Dedifferentiated amniotic fluid mesenchymal stem cell (primary cell): ENCODE results near the gene NRXN3.

Experiments
- DNase-seq: peaks from one replicate; pipeline ENCODE4 v3.0.0-alpha.2; 2016; ENCODE audit errors: extremely low spot score

The NRXN3 gene

DNA sequence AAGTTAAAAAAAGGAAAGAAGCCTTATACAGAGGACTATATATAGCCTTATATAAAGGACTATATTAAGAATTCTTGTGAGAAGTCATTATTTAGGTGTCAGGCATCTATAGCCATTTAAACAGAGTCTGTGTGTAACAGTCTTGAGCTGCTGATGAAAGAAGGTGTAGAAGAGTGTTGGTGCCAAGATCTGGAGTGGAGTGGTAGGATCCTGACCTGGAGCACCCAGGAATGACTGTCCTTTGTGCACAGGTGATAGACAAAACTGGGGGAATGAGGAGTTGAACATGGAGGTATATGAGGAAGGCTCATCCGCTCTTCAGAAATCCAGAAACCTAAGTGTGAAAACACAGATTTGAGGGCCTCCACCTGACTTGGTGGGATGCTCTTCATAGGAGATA is 747.3 kb downstream of the NRXN3 start:
- no peak for DNase-seq

DNA sequence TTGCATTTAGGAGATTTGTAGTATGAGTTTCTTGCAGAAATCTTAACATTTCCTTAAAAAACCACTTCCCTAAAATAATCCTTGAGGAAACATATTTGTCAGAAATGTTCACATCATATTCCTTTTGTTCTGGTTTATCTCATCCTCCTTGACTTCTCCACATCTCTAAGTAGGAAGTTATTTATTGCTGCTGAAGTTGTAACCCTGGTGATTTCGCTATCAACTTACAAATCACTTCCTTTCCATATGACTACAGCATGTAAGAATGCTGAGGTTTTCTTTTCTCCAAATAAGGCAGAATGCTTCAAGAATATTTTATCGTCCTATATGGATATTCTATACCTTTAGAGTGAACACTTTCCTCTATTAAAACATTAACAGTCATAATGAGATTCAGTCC is 751.7 kb downstream of the NRXN3 start:
- DNase-seq = no peak

DNA sequence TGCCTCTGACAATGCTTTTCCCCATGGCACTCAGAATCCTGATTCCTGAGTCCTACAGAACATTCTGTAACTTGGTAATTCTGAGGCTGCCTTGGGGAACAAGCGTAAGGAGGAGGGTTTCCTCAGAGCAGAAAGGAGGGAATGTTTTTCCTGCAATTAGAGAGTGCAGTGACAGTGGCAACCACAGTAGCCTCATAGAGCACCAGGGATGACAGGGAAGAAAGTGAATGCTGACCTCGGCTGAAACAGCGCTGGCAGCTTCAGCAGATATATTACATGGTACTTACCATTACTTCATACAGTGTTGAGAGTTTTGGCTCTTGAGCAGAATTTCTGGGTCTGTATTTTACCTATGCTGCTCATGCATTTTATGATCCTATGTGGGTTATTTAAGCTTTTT is 757.1 kb downstream of the NRXN3 start:
- no peak for DNase-seq

DNA sequence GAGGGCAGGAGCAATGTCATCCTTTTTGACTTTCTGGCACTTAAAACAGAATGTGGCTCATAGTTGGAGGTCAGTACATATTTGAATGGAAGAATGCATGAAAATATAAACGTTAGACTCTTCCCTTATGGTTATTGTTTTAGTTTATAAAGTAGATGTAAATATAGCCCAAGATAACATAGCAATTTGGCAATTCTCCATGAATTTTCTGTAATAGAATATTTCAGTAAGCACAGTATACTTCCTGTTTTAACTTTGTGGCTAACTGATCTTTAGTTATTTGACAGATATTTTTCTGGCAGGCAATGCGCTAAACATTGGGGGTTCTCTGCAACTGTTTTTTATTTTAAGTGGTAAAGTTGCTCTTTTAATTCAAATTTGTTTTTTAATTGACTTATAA is 763.0 kb downstream of the NRXN3 start:
- no peak for DNase-seq

DNA sequence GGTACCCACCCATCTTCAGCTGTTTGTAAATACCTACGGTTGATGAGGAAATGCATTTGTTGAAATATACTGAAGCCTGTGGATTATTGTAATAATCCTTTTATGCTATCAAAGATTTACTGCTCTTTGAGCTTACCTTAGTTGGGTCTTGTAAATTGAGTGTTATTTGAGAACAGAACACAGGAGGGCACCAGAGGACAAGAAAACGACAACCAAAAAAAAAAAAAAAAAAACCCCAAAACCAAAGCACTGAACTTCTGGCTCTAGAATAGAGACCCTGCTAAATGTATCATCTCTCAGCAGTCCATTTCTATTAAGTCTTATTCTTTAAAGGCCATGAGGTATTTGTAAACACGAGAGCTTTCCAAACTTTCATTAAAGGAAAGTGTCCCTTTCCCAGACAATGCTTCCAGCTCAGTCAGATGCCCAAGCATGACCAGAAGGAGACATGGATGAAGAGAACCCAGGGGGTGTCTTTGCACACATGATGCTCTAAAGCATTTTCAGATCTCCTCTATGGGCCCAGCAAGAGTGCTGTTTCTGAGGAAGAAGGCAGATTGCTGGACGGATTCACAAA is 763.9 kb downstream of the NRXN3 start:
- peak; percentile 38 for DNase-seq

DNA sequence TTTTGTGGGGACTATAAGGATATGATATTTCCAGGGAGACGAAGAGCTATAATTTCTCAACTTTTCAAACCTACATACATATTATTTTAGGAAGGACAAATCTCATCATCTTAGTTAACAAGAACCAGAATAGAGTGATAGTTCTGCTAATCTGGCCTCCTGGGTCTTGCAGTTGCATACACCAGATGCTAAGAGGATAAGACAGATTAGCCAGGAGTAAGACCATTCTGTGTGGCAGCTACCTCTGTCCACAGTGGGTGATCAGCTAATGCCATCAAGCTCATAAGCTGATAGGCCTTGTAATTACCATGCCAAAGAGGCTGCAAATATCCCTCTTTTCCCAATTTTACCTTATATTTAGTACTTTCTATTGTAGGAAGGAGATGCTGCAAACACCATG is 776.8 kb downstream of the NRXN3 start:
- DNase-seq = no peak

DNA sequence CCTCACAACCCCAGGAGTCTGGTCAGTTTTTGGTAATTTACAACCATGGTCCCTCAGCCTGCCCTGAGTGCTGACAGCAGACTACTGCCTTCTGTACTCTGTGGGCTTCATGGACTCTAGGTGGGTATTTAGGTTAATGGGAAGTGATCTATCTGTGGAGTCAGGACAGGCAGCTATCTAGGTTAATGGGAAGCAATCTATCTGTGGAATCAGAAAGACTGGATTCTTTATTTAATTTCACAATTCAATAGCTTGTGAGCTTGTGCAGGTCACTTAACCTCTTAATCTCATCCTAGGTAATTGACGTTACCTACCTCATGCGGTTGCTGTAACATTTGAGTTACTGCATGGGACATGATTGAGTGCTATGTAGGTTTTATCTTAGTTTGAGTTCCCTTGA is 777.5 kb downstream of the NRXN3 start:
- DNase-seq = no peak

DNA sequence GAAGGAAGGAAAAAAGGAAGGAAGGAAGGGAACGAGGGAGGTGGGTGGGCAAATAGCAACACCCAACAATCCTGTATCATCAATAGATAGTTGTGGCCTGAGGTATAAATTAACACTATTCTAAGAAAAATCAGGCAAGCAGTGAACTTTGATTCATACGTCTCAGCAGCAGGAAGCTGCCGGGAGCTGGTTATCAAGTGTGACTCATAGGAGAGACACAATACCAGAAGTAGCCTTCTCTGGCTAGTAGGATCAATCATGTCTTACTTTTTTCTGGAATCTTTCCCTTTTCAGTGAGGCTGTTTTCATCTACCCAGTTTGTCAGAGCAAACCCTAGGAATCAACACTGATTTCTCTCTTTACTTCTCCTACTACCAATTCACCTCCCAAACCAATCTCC is 780.5 kb downstream of the NRXN3 start:
- no peak for DNase-seq

DNA sequence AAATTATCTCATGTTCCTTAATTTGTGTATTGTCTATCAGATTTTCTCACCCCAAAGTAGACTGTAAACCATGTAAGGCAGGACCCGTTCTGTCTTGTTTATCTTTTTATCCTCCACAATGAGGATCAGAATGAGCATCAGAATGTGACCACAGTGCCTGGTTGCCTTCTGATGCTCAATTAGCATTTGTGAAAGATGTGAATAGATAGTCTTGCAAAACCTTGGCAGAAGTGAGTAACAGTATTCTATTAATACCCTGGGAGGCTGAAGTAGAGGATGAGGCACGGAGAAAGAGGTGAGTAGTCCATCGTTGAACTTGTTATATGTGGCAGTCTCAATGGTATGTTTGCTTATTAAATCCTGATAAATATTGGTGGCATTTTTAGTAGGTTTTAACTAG is 781.4 kb downstream of the NRXN3 start:
- DNase-seq = no peak

DNA sequence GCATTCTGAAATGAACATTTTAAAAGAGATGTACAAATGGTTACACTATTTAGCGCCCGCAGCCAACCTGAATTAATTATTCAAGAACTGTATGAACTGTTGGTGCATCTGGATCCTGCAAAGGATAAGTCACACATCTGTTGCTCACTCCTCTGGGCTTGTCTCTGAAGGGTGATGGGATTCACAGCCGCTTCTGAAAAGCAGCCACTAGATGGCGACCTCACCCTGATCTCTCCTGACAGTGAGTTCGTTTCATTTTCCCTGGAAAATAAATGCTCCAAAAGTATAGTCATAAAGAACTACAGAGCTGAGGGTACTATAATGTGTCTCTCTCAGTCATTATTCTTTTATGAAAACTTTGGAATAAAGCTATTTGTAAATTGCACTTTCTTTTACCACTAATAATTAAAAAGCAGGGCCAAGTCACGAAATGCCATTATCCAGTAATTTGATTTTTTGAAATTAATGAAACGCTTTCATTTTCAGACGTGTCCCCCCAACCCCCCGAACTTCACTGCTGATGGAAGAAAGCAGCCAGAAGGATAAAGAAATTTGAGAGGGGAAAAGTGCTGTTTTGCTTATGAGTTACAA is 789.6 kb downstream of the NRXN3 start:
- DNase-seq = peak; percentile 68

DNA sequence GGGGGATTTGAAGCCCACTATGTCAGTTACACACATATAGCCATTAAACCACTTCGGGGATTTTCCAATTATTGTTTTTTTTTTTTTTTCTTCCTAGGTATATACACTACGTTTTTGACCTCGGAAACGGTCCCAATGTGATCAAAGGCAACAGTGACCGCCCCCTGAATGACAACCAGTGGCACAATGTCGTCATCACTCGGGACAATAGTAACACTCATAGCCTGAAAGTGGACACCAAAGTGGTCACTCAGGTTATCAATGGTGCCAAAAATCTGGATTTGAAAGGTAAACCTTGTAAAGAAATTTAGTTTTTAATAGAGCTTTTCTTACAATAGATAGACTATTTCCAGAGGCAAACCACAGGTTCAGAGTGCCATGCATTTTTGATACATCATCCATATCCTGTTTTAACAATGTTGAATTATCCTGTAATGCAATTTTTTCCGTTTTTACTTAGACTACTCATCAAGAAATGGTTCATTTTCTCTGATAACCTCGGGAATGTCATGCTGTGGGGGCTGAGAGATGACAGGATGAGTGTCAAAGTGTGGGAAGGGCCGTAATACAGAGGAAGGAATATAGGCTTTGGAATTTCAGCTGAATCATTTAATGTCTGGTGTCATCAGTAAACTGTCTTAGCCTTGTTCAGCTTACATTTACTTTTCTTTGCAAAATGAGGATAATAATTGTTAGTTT is 797.1 kb downstream of the NRXN3 start:
- no peak for DNase-seq

DNA sequence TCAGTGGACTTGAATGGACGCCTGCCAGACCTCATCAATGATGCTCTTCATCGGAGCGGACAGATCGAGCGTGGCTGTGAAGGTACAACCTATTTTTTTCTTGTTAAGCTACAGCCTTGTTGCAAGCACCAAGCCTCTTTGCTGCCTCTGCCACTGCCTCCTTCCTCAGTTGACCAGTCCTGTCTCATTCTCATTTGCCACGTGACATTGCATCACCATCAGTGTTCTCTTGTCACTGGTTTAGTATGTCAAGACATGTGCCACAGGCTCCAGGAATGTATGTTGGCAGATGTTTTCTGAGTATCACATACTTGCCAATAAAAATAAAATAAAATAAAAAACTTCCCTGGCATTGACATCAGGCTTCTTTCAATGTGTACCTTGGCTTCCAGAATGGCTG is 798.1 kb downstream of the NRXN3 start:
- no peak for DNase-seq

DNA sequence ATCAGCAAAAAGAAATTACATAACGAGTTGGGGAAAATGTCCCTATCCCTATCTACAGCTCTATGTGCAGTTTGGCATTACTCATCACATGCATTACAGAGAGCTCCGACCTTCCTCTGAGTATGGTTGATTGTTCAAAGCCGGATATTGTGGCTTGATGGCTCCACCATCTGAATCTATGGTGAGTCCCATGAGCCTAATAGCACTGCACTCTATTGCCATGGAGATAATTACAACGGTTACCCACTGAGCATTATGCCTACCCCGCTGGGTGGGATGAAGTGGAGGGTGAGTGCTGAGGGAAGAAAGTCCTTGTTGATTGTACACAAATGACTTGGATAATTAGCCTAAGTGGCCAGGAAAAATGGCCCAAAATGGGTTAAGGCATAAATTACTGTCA is 800.5 kb downstream of the NRXN3 start:
- no peak for DNase-seq

DNA sequence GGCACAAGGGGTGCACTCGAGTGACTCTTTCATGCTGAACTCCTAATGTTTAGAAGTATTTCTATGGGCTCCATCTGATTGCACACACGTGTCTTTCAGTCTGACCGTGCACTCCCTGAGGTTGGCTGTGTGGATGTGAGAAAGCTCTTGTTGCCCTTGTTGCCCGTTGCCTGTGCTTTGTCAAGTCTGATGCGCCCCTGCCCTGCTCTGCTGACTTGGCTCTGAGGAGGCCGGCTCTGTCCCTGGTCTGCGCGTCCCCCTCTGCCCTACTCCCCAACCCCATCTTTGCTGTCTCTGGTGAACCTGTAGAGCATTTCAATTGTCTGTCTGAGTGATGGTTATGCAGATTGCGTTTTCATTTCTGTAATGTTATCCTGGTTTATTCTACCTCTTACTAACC is 802.3 kb downstream of the NRXN3 start:
- no peak for DNase-seq

DNA sequence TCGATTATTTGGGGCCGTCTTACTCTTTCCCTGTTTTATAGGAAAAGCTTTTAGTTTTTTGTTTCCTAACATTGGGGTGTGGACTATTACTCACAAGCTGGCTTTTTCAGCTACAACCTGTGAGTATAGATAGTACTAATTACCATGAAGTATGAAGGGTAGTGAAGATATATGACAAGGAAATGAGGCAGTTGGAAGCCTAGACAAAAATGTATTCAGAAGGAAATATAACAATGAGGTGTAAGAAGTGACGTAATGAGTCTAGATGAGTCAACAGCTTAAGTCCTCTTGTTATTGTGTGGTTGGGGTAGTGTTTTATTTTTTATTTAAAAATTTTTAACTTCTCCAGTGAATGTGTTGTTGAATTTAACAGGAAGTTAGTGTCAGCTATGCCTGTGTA is 804.5 kb downstream of the NRXN3 start:
- no peak for DNase-seq

DNA sequence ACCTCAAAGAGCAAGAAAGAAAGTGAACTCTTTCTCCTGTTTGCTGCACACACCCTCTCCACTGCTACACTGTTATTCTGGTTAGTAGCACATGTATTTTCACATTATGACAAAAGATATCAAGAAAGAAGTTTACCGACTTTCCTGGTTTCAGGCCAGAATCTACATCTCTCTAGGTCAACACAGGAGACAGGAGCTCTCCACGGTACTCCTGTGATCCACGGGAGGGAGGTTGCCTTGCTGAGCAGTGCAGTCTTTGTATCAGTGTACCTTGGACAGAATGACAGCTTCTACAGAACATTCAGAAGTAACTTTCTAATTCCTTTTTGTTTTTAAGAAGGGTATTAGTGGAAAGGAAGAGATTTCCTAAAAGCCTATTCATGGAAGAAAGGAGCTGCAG is 805.6 kb downstream of the NRXN3 start:
- no peak for DNase-seq

DNA sequence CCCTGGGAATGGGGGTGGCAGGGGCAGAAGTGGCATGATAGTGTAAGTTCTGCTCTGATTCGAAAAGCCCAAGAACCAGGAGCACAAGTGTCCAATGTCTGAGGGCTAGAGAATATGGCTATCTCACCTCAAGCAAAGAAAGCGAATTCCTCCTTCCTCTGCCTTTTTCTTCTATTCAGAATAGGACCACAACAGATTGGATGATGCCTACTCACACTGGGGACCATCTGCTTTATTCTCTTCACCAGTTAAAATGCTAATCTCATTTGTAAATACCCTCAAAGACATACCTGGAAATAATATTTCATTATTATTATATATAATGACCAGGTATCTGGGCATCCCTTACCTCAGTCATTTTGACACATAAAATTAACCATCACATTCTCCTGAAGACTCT is 808.7 kb downstream of the NRXN3 start:
- no peak for DNase-seq

DNA sequence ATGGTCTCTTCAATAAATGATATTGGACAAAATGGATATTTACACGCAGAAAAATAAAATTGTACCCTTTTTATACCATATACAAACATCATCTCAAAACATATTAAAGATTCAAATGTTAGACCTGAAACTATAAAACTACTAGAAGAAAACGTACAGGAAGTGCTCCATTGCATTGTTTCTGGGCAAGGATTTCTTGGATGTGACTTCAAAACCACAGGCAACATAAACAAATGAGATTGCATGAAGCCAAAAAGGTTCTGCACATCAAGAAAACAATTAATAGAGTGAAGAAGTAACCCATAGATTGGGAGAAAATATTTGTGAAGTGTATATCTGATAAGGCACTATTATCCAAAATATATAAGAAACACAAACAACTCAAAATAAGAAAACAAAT is 812.4 kb downstream of the NRXN3 start:
- DNase-seq = no peak

DNA sequence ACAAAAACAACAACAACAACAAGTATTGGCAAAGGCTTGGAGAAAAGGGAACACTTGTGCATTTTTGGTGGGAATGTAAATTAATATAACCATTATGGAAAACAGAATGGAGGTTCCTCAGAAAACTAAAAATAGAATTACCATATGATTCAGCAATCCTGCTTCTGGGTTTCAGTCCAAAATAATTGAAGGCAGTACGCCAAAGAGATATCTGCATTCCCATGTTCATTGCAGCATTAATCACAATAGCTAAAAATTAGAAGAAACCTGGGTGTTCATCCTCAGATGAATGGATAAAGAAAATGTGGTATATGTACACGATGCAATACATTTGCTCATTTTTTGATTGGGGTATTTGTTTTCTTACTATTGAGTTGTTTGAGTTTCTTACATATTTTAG is 813.0 kb downstream of the NRXN3 start:
- no peak for DNase-seq

DNA sequence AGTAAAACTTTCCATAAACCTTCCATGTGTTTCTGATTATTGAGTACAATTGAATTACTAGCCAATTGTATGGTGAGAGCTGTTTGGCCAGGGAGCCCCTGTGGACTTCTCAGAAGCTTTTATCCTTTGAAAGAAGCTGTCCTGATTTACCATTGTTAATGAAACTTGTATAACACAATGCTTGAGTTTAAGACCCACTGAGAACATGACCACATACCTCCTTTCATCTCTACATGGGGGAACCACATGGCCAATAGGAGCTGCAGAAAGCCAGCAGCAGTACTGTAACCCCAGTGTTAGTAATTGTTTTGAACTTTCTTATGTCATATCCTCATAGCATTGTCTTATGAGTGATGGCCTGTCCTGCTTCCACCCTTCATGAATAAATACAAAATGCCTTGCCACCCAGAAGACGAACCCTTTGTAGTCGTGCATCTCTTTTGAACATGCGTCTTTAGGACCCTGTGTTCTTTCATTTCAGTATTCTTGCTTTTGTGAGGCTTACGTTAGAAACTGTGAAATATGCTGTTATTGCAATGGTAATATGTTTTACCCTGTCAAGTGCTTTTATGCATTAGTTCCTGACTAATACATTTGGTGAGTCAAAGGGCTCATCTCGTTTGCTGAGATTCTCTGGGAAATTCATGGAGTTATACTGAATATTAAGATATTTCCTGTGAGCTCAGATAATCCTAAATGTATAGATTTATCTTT is 815.7 kb downstream of the NRXN3 start:
- DNase-seq = no peak

DNA sequence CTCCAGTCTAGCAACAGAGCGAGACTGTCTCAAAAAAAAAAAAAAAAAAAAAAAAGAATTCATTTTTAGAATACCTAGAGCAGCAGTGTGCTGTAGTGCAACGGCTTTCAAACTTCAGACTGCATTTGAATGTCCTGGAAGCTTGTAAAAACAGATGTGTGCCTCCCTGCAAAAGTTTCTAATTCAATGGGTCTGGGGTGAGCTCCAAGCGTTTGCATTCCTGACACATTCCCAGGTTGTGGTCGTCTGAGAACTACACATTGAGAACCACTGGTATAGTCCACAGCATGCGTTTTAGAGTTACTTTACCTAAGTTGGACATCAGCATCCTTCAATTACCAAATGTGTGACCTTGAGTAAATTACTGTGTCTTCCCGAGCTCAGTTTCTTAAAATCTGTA is 816.8 kb downstream of the NRXN3 start:
- DNase-seq = no peak

DNA sequence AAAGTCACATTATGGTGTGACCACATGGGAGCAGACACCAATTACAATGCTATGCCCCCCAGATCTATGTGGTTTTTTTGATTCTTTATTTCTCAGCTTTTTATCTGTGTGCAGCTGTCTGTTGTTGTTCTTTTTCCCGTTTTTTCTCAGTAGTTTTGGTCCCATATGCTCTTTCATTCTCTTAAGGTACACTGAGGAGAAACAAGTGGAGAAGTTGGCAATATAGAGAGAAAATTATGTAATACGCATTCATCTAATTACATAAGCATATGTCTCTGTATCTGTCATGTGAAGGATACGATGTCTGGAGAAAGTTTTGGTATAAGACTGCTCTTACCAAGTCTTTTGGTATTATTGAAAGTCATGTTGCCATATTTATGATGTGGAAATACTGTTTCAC is 819.0 kb downstream of the NRXN3 start:
- no peak for DNase-seq

DNA sequence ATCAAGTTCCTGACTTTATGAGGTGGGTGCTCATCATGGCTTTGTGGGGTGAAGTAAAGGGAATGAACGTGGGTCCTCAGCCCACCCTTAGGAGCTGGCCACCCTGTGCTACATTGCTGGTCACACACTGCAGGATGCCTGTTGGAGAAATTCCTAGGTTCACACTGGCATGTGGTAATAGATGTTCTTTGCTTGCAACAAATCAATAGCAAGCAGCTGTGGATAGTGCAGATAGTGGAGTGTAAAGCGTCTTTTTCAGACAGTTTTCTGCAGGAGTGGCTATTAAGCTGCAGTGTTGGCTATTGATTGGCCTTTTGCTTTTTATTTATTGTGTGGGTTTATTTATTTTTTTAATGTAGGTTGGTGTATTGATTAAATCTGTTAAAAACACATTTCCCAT is 822.7 kb downstream of the NRXN3 start:
- DNase-seq = no peak
